ENCODE data around the gene RTKN. TPM values are rescaled to one million over a fixed set of nuclear protein-coding genes. Genes with fewer than 3 reads are reported as not detected.
A peak's percentile ranks its signal among the peaks of the same experiment; 100 is the strongest.

RTKN gene
- total RNA-seq, 1 donor from 2014 or later, result 32.3 TPM

- ATAC-seq (peak; percentile 14), DNase-seq (no peak)
- Histone ChIP-seq H3K36me3 (no peaks in the 10 kb centered on the region), H3K27me3 (no peaks in the 10 kb centered on the region), H3K27ac (no peak overlapping the region), H3K4me1 (peaks cover 20% of the 10 kb centered on the region), H3K4me3 (peak overlapping the region; percentile 69), H3K9me3 (no peaks in the 10 kb centered on the region)
- TF ChIP-seq, protein P1, sequence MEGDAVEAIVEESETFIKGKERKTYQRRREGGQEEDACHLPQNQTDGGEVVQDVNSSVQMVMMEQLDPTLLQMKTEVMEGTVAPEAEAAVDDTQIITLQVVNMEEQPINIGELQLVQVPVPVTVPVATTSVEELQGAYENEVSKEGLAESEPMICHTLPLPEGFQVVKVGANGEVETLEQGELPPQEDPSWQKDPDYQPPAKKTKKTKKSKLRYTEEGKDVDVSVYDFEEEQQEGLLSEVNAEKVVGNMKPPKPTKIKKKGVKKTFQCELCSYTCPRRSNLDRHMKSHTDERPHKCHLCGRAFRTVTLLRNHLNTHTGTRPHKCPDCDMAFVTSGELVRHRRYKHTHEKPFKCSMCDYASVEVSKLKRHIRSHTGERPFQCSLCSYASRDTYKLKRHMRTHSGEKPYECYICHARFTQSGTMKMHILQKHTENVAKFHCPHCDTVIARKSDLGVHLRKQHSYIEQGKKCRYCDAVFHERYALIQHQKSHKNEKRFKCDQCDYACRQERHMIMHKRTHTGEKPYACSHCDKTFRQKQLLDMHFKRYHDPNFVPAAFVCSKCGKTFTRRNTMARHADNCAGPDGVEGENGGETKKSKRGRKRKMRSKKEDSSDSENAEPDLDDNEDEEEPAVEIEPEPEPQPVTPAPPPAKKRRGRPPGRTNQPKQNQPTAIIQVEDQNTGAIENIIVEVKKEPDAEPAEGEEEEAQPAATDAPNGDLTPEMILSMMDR (IDR thresholded peaks at IDR 0.05), result no peak
- intact Hi-C loops (cut with DNase I), result no loop called here
These were observed 25.9 kb downstream of the RTKN start for GRCh38 chr2:74415762-74416395.

DNA sequence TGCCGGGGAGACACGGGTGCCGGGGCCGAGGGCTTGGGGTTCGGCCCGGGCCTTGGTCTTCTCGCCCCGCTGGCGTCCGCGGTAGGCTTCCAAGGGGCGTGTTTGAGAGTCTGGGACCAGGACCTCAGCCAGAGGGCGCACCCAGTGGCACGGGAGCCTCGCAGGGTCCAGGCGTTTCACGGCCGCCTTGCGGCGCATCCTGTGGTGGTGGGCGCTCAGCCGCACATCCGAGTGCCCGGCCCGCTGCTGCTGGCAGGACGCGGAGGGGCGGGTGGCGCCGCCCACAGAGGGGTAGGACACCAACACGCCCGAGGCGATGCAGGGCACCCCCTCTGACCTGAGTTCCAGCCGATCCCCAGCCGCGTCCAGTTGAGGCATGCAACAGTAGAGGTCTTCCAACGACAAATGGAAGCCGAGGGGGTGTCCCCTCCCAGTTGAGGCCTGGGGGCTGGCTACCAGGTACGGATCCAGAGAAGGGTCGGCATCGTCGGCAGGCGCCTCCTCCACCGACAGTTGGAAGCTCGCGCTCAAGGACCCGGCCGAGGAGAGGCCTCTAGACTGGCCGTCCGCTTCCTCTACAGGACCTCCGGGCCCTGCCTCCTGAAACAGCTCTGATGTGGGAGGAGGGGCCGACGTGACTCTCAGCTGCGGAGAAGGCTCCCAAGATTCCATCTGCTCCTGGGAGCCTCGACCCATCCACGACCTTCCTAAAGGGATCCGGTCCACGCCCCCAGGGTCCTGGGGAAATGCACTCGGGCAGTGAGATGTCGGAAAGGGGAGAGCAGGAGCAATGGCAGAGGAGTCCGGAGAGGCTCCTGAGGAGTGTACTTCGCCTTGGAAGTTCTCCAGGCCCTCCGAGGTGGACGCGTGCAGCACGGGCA, 26.6 kb downstream of the RTKN start:
- DNase-seq, result peak; percentile 74
- Histone ChIP-seq H3K27ac (no peak overlapping the region), H3K4me1 (peaks cover 17% of the 10 kb centered on the region), H3K27me3 (no peaks in the 10 kb centered on the region), H3K9me3 (no peaks in the 10 kb centered on the region), H3K4me3 (peak overlapping the region; percentile 69), H3K36me3 (no peaks in the 10 kb centered on the region)
- ATAC-seq, result peak; percentile 78
- TF ChIP-seq, protein P1 (IDR thresholded peaks at IDR 0.05), result peak; percentile 38
- intact Hi-C loops (cut with DNase I), result no loop called here

DNA sequence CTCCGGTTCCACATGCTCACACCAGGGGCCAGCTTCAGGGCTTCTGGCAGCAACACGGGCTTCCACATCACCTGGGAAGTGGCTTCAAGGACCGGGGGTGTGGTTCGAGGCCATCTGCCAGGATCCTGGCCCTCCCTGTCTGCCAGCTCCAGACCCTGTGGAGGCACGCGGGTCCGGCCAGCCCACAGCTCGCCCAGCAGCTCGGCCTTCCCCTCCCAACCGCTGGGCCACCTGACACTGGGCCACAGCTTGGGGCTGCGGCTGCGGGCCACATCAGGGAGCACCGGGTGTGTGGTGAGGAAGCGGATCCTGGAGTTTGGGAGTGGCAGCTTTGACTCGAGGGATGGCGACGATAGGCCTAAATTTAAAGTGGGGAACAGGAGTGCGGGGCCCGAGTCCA, 27.3 kb downstream of the RTKN start:
- peak; percentile 8 for ATAC-seq

DNA sequence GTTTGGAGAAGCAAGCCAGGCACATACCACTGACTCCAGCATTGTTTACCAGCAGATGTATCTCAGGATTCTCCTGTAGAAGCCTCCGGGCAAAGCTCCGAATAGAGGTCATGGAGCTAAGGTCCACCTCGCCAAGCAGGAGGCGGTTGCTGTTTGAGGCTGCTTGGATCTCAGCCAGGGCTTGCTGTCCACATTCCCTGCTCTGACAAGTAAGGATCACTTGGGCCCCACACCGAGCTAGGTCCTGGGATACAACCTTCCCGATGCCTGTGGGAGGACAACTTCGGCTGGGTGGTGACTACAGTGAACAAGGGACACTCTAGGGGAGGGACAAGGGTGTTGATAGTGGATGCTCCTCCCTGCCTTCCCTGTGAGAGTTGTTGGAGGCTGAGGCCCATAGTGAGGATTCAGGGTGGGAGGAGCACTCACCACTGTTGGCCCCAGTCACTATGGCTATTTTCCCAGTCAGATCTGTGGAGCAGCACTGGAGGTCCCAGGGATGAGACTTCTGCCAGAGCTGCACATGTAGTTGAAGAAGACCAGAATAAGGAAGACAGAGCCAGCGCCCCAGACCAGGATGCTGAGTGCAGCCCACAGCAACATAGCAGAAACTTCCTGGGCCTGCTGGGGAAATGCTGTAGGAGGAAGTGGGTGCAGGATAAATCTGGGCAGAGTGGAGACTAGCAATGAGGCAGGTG, 28.6 kb downstream of the RTKN start:
- H3K36me3 ChIP-seq, result no peaks in the 10 kb centered on the region
- intact Hi-C loops (cut with DNase I), result no loop called here
- no peak for DNase-seq
- TF ChIP-seq, protein P1 (IDR thresholded peaks at IDR 0.05), result no peak
- no peaks in the 10 kb centered on the region for H3K27me3 ChIP-seq
- no peak overlapping the region for H3K27ac ChIP-seq
- H3K4me3 ChIP-seq, result no peak overlapping the region
- no peaks in the 10 kb centered on the region for H3K9me3 ChIP-seq
- H3K4me1 ChIP-seq, result peaks cover 17% of the 10 kb centered on the region
- ATAC-seq, result no peak

More for the DNA sequence above, 27.3 kb downstream of the RTKN start:
- Histone ChIP-seq H3K9me3 (no peaks in the 10 kb centered on the region), H3K4me1 (peaks cover 17% of the 10 kb centered on the region), H3K27me3 (no peaks in the 10 kb centered on the region), H3K4me3 (peak overlapping the region; percentile 69), H3K36me3 (no peaks in the 10 kb centered on the region), H3K27ac (no peak overlapping the region)
- TF ChIP-seq, protein P1 (IDR thresholded peaks at IDR 0.05), result no peak
- intact Hi-C loops (cut with DNase I), result no loop called here
- no peak for DNase-seq

DNA sequence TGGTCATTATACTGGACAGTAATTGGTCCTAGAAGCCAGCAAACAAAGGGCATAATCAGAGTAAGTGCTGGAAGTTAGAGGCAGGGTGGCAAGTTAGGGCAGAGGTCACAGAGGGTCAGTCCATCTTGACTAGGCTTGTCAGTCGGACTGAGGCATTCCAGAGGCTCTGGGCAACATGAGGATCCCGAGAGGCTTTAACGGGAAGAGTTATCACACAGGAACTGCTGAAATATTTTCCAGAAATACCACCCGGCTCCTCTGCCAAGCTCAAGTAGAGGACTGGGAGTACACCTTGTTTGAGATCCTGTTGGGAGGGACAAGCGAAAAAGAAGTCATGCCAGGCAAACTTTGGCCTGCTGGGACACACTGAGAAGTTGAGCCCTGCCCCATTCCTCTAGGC, 34.1 kb downstream of the RTKN start:
- Histone ChIP-seq H3K27me3 (no peaks in the 10 kb centered on the region), H3K4me1 (no peaks in the 10 kb centered on the region), H3K36me3 (no peaks in the 10 kb centered on the region), H3K9me3 (no peaks in the 10 kb centered on the region), H3K4me3 (no peak overlapping the region), H3K27ac (no peak overlapping the region)
- ATAC-seq (no peak), DNase-seq (no peak)
- intact Hi-C loops (cut with DNase I), result no loop called here
- TF ChIP-seq, protein P1 (IDR thresholded peaks at IDR 0.05), result no peak
